SK-N-SH (cell line): Measurements from ENCODE around the gene GALNS.

Experiments used
- CTCF ChIP-seq: fragments of 200-600 bp; sonication (generic); IDR thresholded peaks from 2 replicates; pipeline ENCODE4 v1.6.1; 2017; ENCODE audit warnings: antibody characterized with exemption, mild to moderate bottlenecking, moderate library complexity
- EP300 ChIP-seq, 2 experiments: IDR thresholded peaks; 2 replicates each; pipeline versions ENCODE4 v1.4.0 to v1.6.1; 2012; ENCODE audit warnings: borderline replicate concordance in 1 of 2, low read depth in 1 of 2, low read length in 1 of 2
- JUND ChIP-seq: IDR thresholded peaks from 2 replicates; pipeline ENCODE4 v1.4.0; 2012
- NRF1 ChIP-seq: IDR thresholded peaks from 2 replicates; pipeline ENCODE4 v1.6.1; 2012; ENCODE audit warnings: low read depth, mild to moderate bottlenecking, low read length
- PBX3 ChIP-seq: IDR thresholded peaks from 2 replicates; pipeline ENCODE4; 2012
- POLR2AphosphoS5 ChIP-seq: IDR thresholded peaks from 2 replicates; pipeline ENCODE4 v1.6.1; 2012; ENCODE audit warnings: low read depth, low read length
- REST ChIP-seq: IDR thresholded peaks from 2 replicates; pipeline ENCODE4 v1.6.1; 2012; ENCODE audit warnings: mild to moderate bottlenecking, low read depth, low read length, moderate library complexity
- SIN3A ChIP-seq: IDR thresholded peaks from 2 replicates; pipeline ENCODE4 v1.6.1; 2012; ENCODE audit warnings: low read depth, mild to moderate bottlenecking, low read length, moderate library complexity, borderline replicate concordance
- SMC3 ChIP-seq: IDR thresholded peaks from 2 replicates; pipeline ENCODE4 v1.6.1; 2012; ENCODE audit warnings: low read depth, low read length, improper control_type of control experiment
- TAF1 ChIP-seq: IDR thresholded peaks from 2 replicates; pipeline ENCODE4 v1.6.1; 2012; ENCODE audit warnings: low read depth, mild to moderate bottlenecking, low read length, moderate library complexity, borderline replicate concordance

- no peak for TF ChIP-seq PBX3
- TF ChIP-seq EP300 (IDR thresholded peaks at IDR 0.05; ENCODE audit: borderline replicate concordance in 1 of 2, low read depth in 1 of 2, low read length in 1 of 2): no peak
- no peak for TF ChIP-seq JUND
- no peak for TF ChIP-seq CTCF
- TF ChIP-seq TAF1: no peak
- no peak for TF ChIP-seq NRF1
- TF ChIP-seq SIN3A: no peak
- no peak for TF ChIP-seq POLR2AphosphoS5
- no peak for TF ChIP-seq SMC3
- TF ChIP-seq REST: no peak
These were observed 38.8 kb downstream of the GALNS start for GRCh38 chr16:88817785-88818574.
